HepG2 (cell line): Measurements from ENCODE around the gene YWHAQ. TPM values are rescaled to one million over a fixed set of nuclear protein-coding genes. Genes with fewer than 3 reads are reported as not detected.

Experiments used
- ATAC-seq: fragments of 200-7000 bp; cut with Tn5 transposase; 3 replicates; pipeline ENCODE4 v1.9.1; 2020; ENCODE audit warnings: mild to moderate bottlenecking, moderate library complexity
- BruUV-seq: library from RNA; stranded (reverse); fragments of 400-500 nt; replicated peaks from 2 replicates; lab custom pipeline; 2021; lab: Mats Ljungman, UMichigan
- CTCF ChIA-PET: fragments of 300-600 bp; formaldehyde crosslinking; extraction: SDS; loops from one replicate; lab custom pipeline; 2021; ENCODE audit warnings: low total read pairs, inconsistent platforms, low intra/inter-chr PET ratio; lab: Yijun Ruan, JAX
- POLR2A ChIA-PET: fragments of 350-600 bp; sonication (Branson Sonifier 250); formaldehyde crosslinking; loops from one replicate; lab custom pipeline; 2020; ENCODE audit warnings: antibody characterized with exemption, inconsistent platforms; lab: Yijun Ruan, JAX
- DNase-seq: peaks from one replicate; pipeline ENCODE4 v3.0.0-alpha.2; 2015; ENCODE audit warnings: low spot score
- FAIRE-seq: peaks from 3 replicates; lab custom pipeline; 2011; peaks lifted over from hg19 to GRCh38; lab: Jason Lieb, UNC
- H2AFZ ChIP-seq: one replicate; pipeline ENCODE4 v1.6.1; 2011; ENCODE audit warnings: low read length, inconsistent platforms
- H3K27ac ChIP-seq: fragments of 300-600 bp; 3 replicates; pipeline ENCODE4 v1.8.0; 2011; ENCODE audit warnings: mixed run types, mild to moderate bottlenecking, mixed read lengths, low read length, inconsistent platforms; ENCODE audit not compliant: insufficient read depth; ENCODE audit errors: extremely low read length
- H3K27me3 ChIP-seq, 2 experiments: fragments of 200-600 bp in 1 of 2; 2 replicates in 1 of 2; 3 replicates in 1 of 2; pipeline versions ENCODE4 v1.6.0 to v1.8.0; 2011; ENCODE audit warnings: low read length in 2 of 2, mild to moderate bottlenecking in 2 of 2, moderate library complexity in 2 of 2, inconsistent platforms in 1 of 2; ENCODE audit not compliant: insufficient read depth in 2 of 2, control insufficient read depth in 1 of 2
- H3K36me3 ChIP-seq, 2 experiments: fragments of 200-600 bp in 1 of 2; replicated peaks in 1 of 2; 2 replicates in 1 of 2; 3 replicates in 1 of 2; pipeline versions ENCODE4 v1.5.1 to v1.8.0; 2011; ENCODE audit warnings: low read length in 2 of 2, inconsistent platforms in 1 of 2; ENCODE audit not compliant: insufficient read depth in 2 of 2, control insufficient read depth in 1 of 2
- H3K4me1 ChIP-seq: 2 replicates; pipeline ENCODE4 v1.5.1; 2012; ENCODE audit warnings: low read length, inconsistent platforms; ENCODE audit not compliant: insufficient read depth
- H3K4me2 ChIP-seq: 2 replicates; pipeline ENCODE4 v1.6.0; 2011; ENCODE audit warnings: low read depth, low read length, inconsistent platforms
- H3K4me3 ChIP-seq, 3 experiments: fragments of 200-600 bp in 1 of 3; sonication (generic), shearing (Covaris generic) in 1 of 3; replicated peaks in 1 of 3; 2 replicates each; pipeline ENCODE4 v1.5.1; 2011 to 2016; ENCODE audit warnings: low read length in 3 of 3, inconsistent platforms in 2 of 3, low read depth in 2 of 3, mild to moderate bottlenecking in 2 of 3, control low read depth in 1 of 3, mixed read lengths in 1 of 3; ENCODE audit not compliant: insufficient read depth in 1 of 3
- H3K79me2 ChIP-seq: one replicate; pipeline ENCODE4 v1.6.1; 2011; ENCODE audit warnings: low read length, inconsistent platforms; ENCODE audit not compliant: insufficient read depth
- H3K9ac ChIP-seq: 2 replicates; pipeline ENCODE4 v1.6.0; 2011; ENCODE audit warnings: mild to moderate bottlenecking, low read depth, low read length, inconsistent platforms; ENCODE audit not compliant: insufficient read depth
- H3K9me3 ChIP-seq: 2 replicates; pipeline ENCODE4 v1.5.1; 2012; ENCODE audit warnings: mild to moderate bottlenecking, low read length
- H4K20me1 ChIP-seq: 2 replicates; pipeline ENCODE4 v1.6.0; 2011; ENCODE audit warnings: inconsistent platforms, mild to moderate bottlenecking, low read length, moderate library complexity; ENCODE audit not compliant: insufficient read depth
- DR1 ChIP-seq: sonication (generic); formaldehyde crosslinking; IDR thresholded peaks from 2 replicates; pipeline ENCODE4 v1.8.0; 2021; ENCODE audit warnings: mild to moderate bottlenecking, missing genetic modification reagents, inconsistent platforms
- JUN ChIP-seq: sonication (generic); formaldehyde crosslinking; IDR thresholded peaks from 2 replicates; pipeline ENCODE4 v1.4.0; 2020; ENCODE audit warnings: mild to moderate bottlenecking, missing genetic modification reagents
- MYPOP ChIP-seq: sonication (generic); formaldehyde crosslinking; IDR thresholded peaks from 2 replicates; pipeline ENCODE4 v1.8.1; 2023; ENCODE audit warnings: mild to moderate bottlenecking, moderate library complexity, missing genetic modification reagents
- RELA ChIP-seq: sonication (generic); formaldehyde crosslinking; IDR thresholded peaks from 2 replicates; pipeline ENCODE4 v1.4.0; 2020; ENCODE audit warnings: missing genetic modification reagents
- ZNF407 ChIP-seq: sonication (generic); formaldehyde crosslinking; IDR thresholded peaks from one replicate; pipeline ENCODE4 v1.5.1; 2020; ENCODE audit warnings: mild to moderate bottlenecking, missing genetic modification reagents; ENCODE audit errors: not compliant biosample characterization
- ZNF414 ChIP-seq: sonication (generic); formaldehyde crosslinking; IDR thresholded peaks from 2 replicates; pipeline ENCODE4 v1.5.0; 2020; ENCODE audit warnings: missing genetic modification reagents
- ZNF782 ChIP-seq: sonication (generic); formaldehyde crosslinking; IDR thresholded peaks from 2 replicates; pipeline ENCODE4 v1.4.0; 2020; ENCODE audit warnings: missing genetic modification reagents, mild to moderate bottlenecking, borderline replicate concordance
- ZUFSP ChIP-seq: sonication (generic); formaldehyde crosslinking; IDR thresholded peaks from 2 replicates; pipeline ENCODE4 v1.9.0; 2021; ENCODE audit warnings: missing genetic modification reagents, mild to moderate bottlenecking, borderline replicate concordance
- WGBS: methylation state at CpG from one replicate; pipeline ENCODE4 v1.1.6; 2017; ENCODE audit warnings: low lambda C conversion rate; 5-methylcytosine and 5-hydroxymethylcytosine counted together
- in situ Hi-C: cut with HindIII; loops from 2 replicates; pipeline ENCODE4 v1.10.0; 2017; ENCODE audit warnings: low pct_unique_long_range_greater_than_20kb; ENCODE audit not compliant: extremely low pct_ligation_motif_present
- intact Hi-C: fragments of 100-400 bp; cut with micrococcal nuclease; formaldehyde crosslinking; loops from one replicate; pipeline ENCODE4 v1.10.0; 2022; ENCODE audit not compliant: unreplicated experiment
- polyA plus RNA-seq, 8 experiments: library from polyadenylated mRNA; depleted of rRNA in 3 of 8; stranded (reverse) in 7 of 8; unstranded in 1 of 8; fragments of >200 nt; fragmentation: Illumina TruSeq in 4 of 8; extraction: Trizol in 4 of 8; gene quantifications; 2 replicates each; pipeline versions ENCODE4 v1.2.1 to v1.2.3, GENCODE V29; 2011 to 2016; ENCODE audit warnings: low read depth in 4 of 8, missing spikeins in 1 of 8, mixed read lengths in 1 of 8; ENCODE audit not compliant: insufficient read depth in 1 of 8
- total RNA-seq, 5 experiments: library from RNA; depleted of rRNA; stranded (reverse); fragments of >200 nt; fragmentation: Illumina TruSeq; extraction: Trizol; gene quantifications; 2 replicates each; pipeline ENCODE4 v1.2.3, GENCODE V29; 2016; ENCODE audit warnings: low read depth in 1 of 5

The YWHAQ gene
- total and polyA plus RNA-seq, 2 of the 13 experiments (the other 11 are each of a cell fraction or from before 2014, with no cell fraction given): 160 to 304 TPM

- TF ChIP-seq ZNF407 (CRISPR knock-in tag): peak; percentile 89
Measured at GRCh38 chr2:9555297-9556120, 75.3 kb downstream of the YWHAQ start, which contains the start of gene ADAM17 (continued).

GRCh38 chr2:9554921-9555296, 75.9 kb downstream of the YWHAQ start:
- under 1% methylated on average over 9 of the region's 9 CpGs for WGBS
- H3K79me2 ChIP-seq: peaks cover 60% of the 10 kb centered on the region
- H2AFZ ChIP-seq: peak overlapping the region; percentile 35
- ChIA-PET CTCF (no interaction called here), POLR2A (interaction anchor here (1.0 to 4.2 kb wide), 13 partner anchors 9 to 320 kb away, joined by 3 to 70 read pairs (median 10); partner anchors contain the start of gene YWHAQ)
- H4K20me1 ChIP-seq: peaks cover 3% of the 10 kb centered on the region; the same call in 1 of the 2 replicates
- no peaks in the 10 kb centered on the region for H3K9me3 ChIP-seq
- no peak for ATAC-seq
- no peaks in the 10 kb centered on the region for H3K36me3 ChIP-seq
- H3K4me3 ChIP-seq: peak overlapping the region; percentile 67 to 96 (median 73)
- peak overlapping the region; percentile 97 for H3K9ac ChIP-seq
- H3K27me3 ChIP-seq: no peaks in the 10 kb centered on the region; a peak in 1 of 5 replicates
- in situ Hi-C loops: no loop called here
- H3K4me1 ChIP-seq: peaks cover 36% of the 10 kb centered on the region
- intact Hi-C loops: loop anchor here (2.0 to 5.0 kb wide), 4 partner anchors 76 to 217 kb away; partner anchors contain the start of genes CPSF3, ITGB1BP1 and YWHAQ
- no TSS peak for BruUV-seq
- peak; percentile 29 for DNase-seq
- H3K4me2 ChIP-seq: peak overlapping the region; percentile 92
- peak overlapping the region; percentile 98 for H3K27ac ChIP-seq
- no peak for FAIRE-seq
- TF ChIP-seq JUN (CRISPR knock-in tag): 0 out of 2 replicates have a peak, but pooled peaks have one; percentile 39
- TF ChIP-seq ZUFSP: no peak
- no peak for TF ChIP-seq ZNF414 (CRISPR knock-in tag)
- TF ChIP-seq DR1 (CRISPR knock-in tag): no peak
- no peak for TF ChIP-seq ZNF782 (CRISPR knock-in tag)
- no peak for TF ChIP-seq MYPOP (CRISPR knock-in tag)
- TF ChIP-seq RELA: no peak
